Astrocyte (in vitro differentiated cells and primary cell): ENCODE results near the gene C2orf92.
A peak's percentile ranks its signal among the peaks of the same experiment; 100 is the strongest.

Source experiments
- CTCF ChIP-seq: IDR thresholded peaks from 2 replicates; pipeline ENCODE4 v1.5.1; 2011; ENCODE audit warnings: low read depth, mild to moderate bottlenecking, inconsistent platforms, low read length, moderate library complexity; ENCODE audit not compliant: insufficient read depth
- EZH2 ChIP-seq: IDR thresholded peaks from 2 replicates; pipeline ENCODE4 v1.6.1; 2012; ENCODE audit warnings: mild to moderate bottlenecking, low read length, inconsistent platforms; ENCODE audit not compliant: insufficient read depth

GRCh38 chr2:97740590-97741182 is 71.2 kb downstream of the C2orf92 start:
- peak; percentile 51 for TF ChIP-seq CTCF
- TF ChIP-seq EZH2: no peak
